Neutrophil (primary cell): ENCODE results near the gene TELO2.

Experiments
- H3K27ac ChIP-seq: fragments of 200-600 bp; sonication (generic); 2 replicates; pipeline ENCODE4 v1.5.1; 2016; ENCODE audit warnings: mild to moderate bottlenecking, moderate library complexity
- H3K27me3 ChIP-seq: fragments of 200-600 bp; sonication (generic); 2 replicates; pipeline ENCODE4 v1.6.0; 2016; ENCODE audit warnings: mild to moderate bottlenecking
- H3K36me3 ChIP-seq: fragments of 200-600 bp; sonication (generic); 2 replicates; pipeline ENCODE4 v1.5.1; 2017
- H3K4me1 ChIP-seq, 2 experiments: fragments of 200-600 bp in 1 of 2; sonication (generic) in 1 of 2; 1 replicate in 1 of 2; 2 replicates in 1 of 2; pipeline versions ENCODE4 v1.5.1 to v1.6.1; 2013 to 2016; ENCODE audit warnings: low read depth in 1 of 2, low read length in 1 of 2, mild to moderate bottlenecking in 1 of 2, moderate library complexity in 1 of 2; ENCODE audit not compliant: control insufficient read depth in 1 of 2, insufficient read depth in 1 of 2
- H3K4me3 ChIP-seq, 2 experiments: fragments of 200-600 bp in 1 of 2; sonication (generic) in 1 of 2; 1 replicate in 1 of 2; 2 replicates in 1 of 2; pipeline ENCODE4 v1.5.1; 2013 to 2016; ENCODE audit warnings: low read depth in 1 of 2, low read length in 1 of 2, mild to moderate bottlenecking in 1 of 2, moderate library complexity in 1 of 2
- H3K9me3 ChIP-seq: fragments of 200-600 bp; sonication (generic); 2 replicates; pipeline ENCODE4 v1.5.1; 2016
- CTCF ChIP-seq: fragments of 200-600 bp; sonication (generic); IDR thresholded peaks from 2 replicates; pipeline ENCODE4 v1.5.1; 2016; ENCODE audit warnings: antibody characterized with exemption

TELO2 gene

DNA sequence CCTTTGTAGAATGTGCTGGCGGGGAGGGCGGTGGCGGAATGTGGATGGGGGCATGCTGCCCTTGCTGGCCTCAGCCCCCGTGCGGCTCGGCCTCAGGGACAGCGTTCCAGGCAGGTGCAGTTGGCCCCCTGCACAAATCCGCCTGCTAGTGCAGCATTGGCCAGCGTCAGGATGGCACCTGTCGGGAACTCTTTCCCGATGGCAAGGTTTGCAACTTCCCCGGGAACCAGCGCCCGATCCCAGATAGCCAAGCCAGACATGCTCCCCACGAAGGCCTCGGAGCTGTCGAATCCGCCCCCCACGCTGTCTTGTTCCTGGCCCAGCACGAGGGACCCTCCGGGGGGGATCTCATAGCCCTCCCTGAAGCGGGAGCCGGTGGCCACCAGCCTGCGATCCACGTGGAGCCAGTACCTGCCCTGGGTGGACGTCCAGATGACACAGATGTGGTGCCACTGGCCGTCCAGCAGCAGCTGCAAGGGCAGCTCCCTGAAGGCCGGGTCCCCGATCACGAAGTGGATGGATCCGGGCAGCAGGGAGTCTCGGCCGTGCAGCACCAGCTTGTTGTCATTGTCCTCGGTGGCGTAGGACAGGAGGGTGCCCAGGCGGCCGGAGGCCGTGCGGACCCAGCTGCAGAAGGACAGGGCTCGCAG lies 7.2 kb upstream of the TELO2 start:
- peaks cover 27 to 29% of the 10 kb centered on the region in 2 experiments for H3K4me1 ChIP-seq
- H3K4me3 ChIP-seq: no peak overlapping the region
- no peak overlapping the region for H3K27ac ChIP-seq
- no peaks in the 10 kb centered on the region for H3K27me3 ChIP-seq
- no peaks in the 10 kb centered on the region for H3K9me3 ChIP-seq
- no peaks in the 10 kb centered on the region for H3K36me3 ChIP-seq
- no peak for TF ChIP-seq CTCF

GRCh38 chr16:1486551-1487390 lies 6.4 kb upstream of the TELO2 start:
- H3K36me3 ChIP-seq: no peaks in the 10 kb centered on the region
- H3K27ac ChIP-seq: no peak overlapping the region
- H3K4me3 ChIP-seq: no peak overlapping the region
- no peak for TF ChIP-seq CTCF
- H3K9me3 ChIP-seq: no peaks in the 10 kb centered on the region
- peaks cover 27 to 29% of the 10 kb centered on the region in 2 experiments for H3K4me1 ChIP-seq
- H3K27me3 ChIP-seq: no peaks in the 10 kb centered on the region

DNA sequence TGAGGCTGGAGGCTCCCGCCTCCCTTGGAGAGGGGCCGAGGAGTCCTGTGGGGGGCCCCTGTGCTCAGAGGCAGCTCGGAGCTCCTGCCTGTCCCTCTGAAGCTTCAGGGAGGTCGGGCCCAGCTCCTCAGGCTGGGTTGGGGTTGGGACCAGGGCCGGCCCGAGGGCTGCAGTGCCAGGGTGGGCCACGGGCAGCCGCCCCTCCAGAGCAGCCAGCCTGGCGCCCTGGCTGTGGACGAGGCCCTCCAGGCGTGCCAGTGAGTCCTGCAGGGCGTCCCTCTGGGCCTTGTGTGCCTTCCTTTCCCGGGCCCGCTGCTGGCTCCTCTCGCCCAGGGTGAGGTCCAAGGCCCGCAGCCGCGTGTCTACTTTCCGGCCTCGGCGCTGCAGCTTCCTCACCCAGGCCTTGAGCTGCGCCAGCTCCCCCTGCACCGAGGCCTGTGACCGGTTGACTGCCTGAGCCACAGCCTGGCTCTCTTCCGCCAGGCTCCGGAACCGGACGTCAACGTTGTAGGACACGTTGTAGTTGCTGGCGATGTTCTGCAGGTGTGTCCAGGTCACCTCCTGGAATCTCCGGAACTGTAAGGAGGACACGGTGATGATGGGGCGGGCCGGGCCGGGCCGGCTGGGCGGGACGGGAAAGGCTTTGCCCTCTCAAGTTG lies 5.6 kb upstream of the TELO2 start:
- peaks cover 30 to 32% of the 10 kb centered on the region in 2 experiments for H3K4me1 ChIP-seq
- TF ChIP-seq CTCF: no peak
- no peaks in the 10 kb centered on the region for H3K9me3 ChIP-seq
- no peaks in the 10 kb centered on the region for H3K36me3 ChIP-seq
- H3K4me3 ChIP-seq: no peak overlapping the region
- peak overlapping the region; percentile 82 for H3K27ac ChIP-seq
- no peaks in the 10 kb centered on the region for H3K27me3 ChIP-seq

DNA sequence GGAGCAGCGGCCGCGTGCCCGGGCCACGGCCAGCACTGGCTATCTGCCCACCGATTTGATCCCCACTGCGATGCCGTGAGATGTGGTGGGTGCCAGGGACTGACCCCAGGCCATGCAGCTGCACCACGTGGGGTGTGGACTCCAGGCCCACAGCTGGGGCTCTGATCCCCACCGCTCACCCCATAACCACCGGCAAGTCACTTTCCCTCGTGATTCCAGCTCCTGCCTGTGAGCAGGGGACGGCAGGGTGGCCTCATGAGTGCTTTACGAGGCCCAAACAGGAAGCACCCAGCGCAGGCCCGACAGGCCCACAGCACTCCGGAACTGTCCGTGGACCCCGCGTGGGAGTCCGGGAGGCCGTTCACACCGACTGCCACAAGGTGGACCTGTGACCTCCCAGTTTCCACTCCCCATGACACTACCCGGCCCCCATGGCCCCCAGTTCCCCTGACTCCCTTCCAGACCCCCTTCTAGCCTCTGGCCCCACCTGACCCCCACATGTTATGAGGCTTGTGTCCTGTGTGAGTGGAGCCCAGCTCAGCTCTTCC lies 5.0 kb upstream of the TELO2 start:
- Histone ChIP-seq H3K36me3 (no peaks in the 10 kb centered on the region), H3K4me3 (peak overlapping the region; percentile 30 to 32), H3K27ac (peak overlapping the region; percentile 82), H3K4me1 (peaks cover 35 to 36% of the 10 kb centered on the region in 2 experiments), H3K27me3 (no peaks in the 10 kb centered on the region), H3K9me3 (no peaks in the 10 kb centered on the region)
- TF ChIP-seq CTCF: no peak

- Histone ChIP-seq H3K4me1 (peaks cover 31% of the 10 kb centered on the region in 2 experiments), H3K9me3 (no peaks in the 10 kb centered on the region), H3K27ac (peak within 1 kb of the TSS; percentile 82), H3K27me3 (no peaks in the 10 kb centered on the region), H3K36me3 (no peaks in the 10 kb centered on the region), H3K4me3 (peak within 1 kb of the TSS; percentile 30 to 32)
- no peak for TF ChIP-seq CTCF
Observed at GRCh38 chr16:1488619-1489018, 4.5 kb upstream of the TELO2 start, which contains the start of gene PTX4. PTX4 (minus strand) TSS chr16:1488944; CDS start chr16:1488909, 35 bp downstream.
